Liver (tissue), 9 donors: ENCODE data around the gene PCID2. TPM values are rescaled to one million over a fixed set of nuclear protein-coding genes. Genes with fewer than 3 reads are reported as not detected.
A peak's percentile ranks its signal among the peaks of the same experiment; 100 is the strongest.

Experiments
- DNase-seq: peaks from one replicate; pipeline ENCODE4 v3.0.0-alpha.2; 2017; ENCODE audit warnings: low spot score
- H3K27ac ChIP-seq, 2 donors: one replicate each; pipeline ENCODE4 v1.7.0; 2013; ENCODE audit warnings: inconsistent platforms in 2 of 2, low read length in 2 of 2, control low read depth in 1 of 2, low read depth in 1 of 2, mild to moderate bottlenecking in 1 of 2
- H3K27me3 ChIP-seq, 4 donors: one replicate each; pipeline versions ENCODE4 v1.6.1 to v1.7.0; 2013; ENCODE audit warnings: low read length in 3 of 4, inconsistent platforms in 1 of 4, mild to moderate bottlenecking in 1 of 4, moderate library complexity in 1 of 4; ENCODE audit not compliant: control insufficient read depth in 4 of 4, insufficient read depth in 4 of 4
- H3K36me3 ChIP-seq, 4 donors: one replicate each; pipeline versions ENCODE4 v1.6.1 to v1.7.0; 2013; ENCODE audit warnings: low read length in 3 of 4, mild to moderate bottlenecking in 3 of 4, low read depth in 1 of 4, moderate library complexity in 1 of 4; ENCODE audit not compliant: control insufficient read depth in 4 of 4, insufficient read depth in 3 of 4
- H3K4me1 ChIP-seq, 4 donors: one replicate each; pipeline versions ENCODE4 v1.6.1 to v1.7.0; 2013; ENCODE audit warnings: low read length in 3 of 4, mild to moderate bottlenecking in 3 of 4, moderate library complexity in 1 of 4; ENCODE audit not compliant: control insufficient read depth in 4 of 4, insufficient read depth in 4 of 4
- H3K4me3 ChIP-seq, 3 donors: one replicate each; pipeline versions ENCODE4 v1.6.1 to v1.7.0; 2013; ENCODE audit warnings: low read length in 3 of 3, control low read depth in 1 of 3, low read depth in 1 of 3, mild to moderate bottlenecking in 1 of 3
- H3K9ac ChIP-seq, 2 donors: one replicate each; pipeline ENCODE4 v1.7.0; 2013; ENCODE audit warnings: low read length in 2 of 2, mild to moderate bottlenecking in 2 of 2, moderate library complexity in 2 of 2, control low read depth in 1 of 2, low read depth in 1 of 2
- H3K9me3 ChIP-seq, 4 donors: one replicate each; pipeline versions ENCODE4 v1.6.1 to v1.7.0; 2013; ENCODE audit warnings: low read length in 3 of 4; ENCODE audit not compliant: control insufficient read depth in 4 of 4
- EGR1 ChIP-seq, 2 donors: IDR thresholded peaks; 2 replicates each; pipeline ENCODE4 v1.6.1; 2016 to 2018; ENCODE audit warnings: antibody characterized with exemption in 2 of 2, low read depth in 2 of 2
- FOXA1 ChIP-seq: IDR thresholded peaks from 2 replicates; pipeline ENCODE4 v1.6.1; 2016; ENCODE audit warnings: antibody characterized with exemption
- FOXA2 ChIP-seq: IDR thresholded peaks from 2 replicates; pipeline ENCODE4 v1.6.1; 2016; ENCODE audit warnings: antibody characterized with exemption
- GABPA ChIP-seq, 2 donors: IDR thresholded peaks in 1 of 2; conservative IDR thresholded peaks in 1 of 2; 2 replicates each; pipeline ENCODE4 v1.6.1; 2016; ENCODE audit warnings: antibody characterized with exemption in 2 of 2, mild to moderate bottlenecking in 1 of 2, moderate library complexity in 1 of 2
- HNF4A ChIP-seq, 2 donors: conservative IDR thresholded peaks; 2 replicates each; pipeline ENCODE4 v1.6.1; 2016; ENCODE audit warnings: antibody characterized with exemption in 2 of 2, mild to moderate bottlenecking in 2 of 2
- HNF4G ChIP-seq: IDR thresholded peaks from 2 replicates; pipeline ENCODE4 v1.6.1; 2016; ENCODE audit warnings: antibody characterized with exemption
- JUND ChIP-seq, 2 donors: IDR thresholded peaks; 2 replicates each; pipeline ENCODE4 v1.6.1; 2016; ENCODE audit warnings: antibody characterized with exemption in 2 of 2
- MAX ChIP-seq: IDR thresholded peaks from 2 replicates; pipeline ENCODE4 v1.6.1; 2016; ENCODE audit warnings: antibody characterized with exemption
- RAD21 ChIP-seq, 2 donors: IDR thresholded peaks; 2 replicates each; pipeline ENCODE4 v1.6.1; 2016; ENCODE audit warnings: antibody characterized with exemption in 2 of 2, mild to moderate bottlenecking in 2 of 2
- REST ChIP-seq: IDR thresholded peaks from 2 replicates; pipeline ENCODE4 v1.6.1; 2016; ENCODE audit warnings: antibody characterized with exemption, mild to moderate bottlenecking
- RXRA ChIP-seq, 2 donors: IDR thresholded peaks; 2 replicates each; pipeline ENCODE4 v1.6.1; 2017 to 2018; ENCODE audit warnings: antibody characterized with exemption in 2 of 2, mild to moderate bottlenecking in 1 of 2
- SP1 ChIP-seq: IDR thresholded peaks from 2 replicates; pipeline ENCODE4 v1.6.1; 2018; ENCODE audit warnings: antibody characterized with exemption, mild to moderate bottlenecking
- YY1 ChIP-seq: IDR thresholded peaks from 2 replicates; pipeline ENCODE4 v1.6.1; 2016; ENCODE audit warnings: antibody characterized with exemption, mild to moderate bottlenecking
- ZBTB33 ChIP-seq: IDR thresholded peaks from 2 replicates; pipeline ENCODE4 v1.6.1; 2016; ENCODE audit warnings: antibody characterized with exemption
- WGBS: extraction: QIAGEN DNeasy Blood & Tissue Kit; methylation state at CpG from one replicate; pipeline ENCODE4 v1.1.7; 2013; 5-methylcytosine and 5-hydroxymethylcytosine counted together
- polyA plus RNA-seq, 2 donors: library from polyadenylated mRNA; stranded (reverse) in 1 of 2; unstranded in 1 of 2; fragments of 200-250 nt in 1 of 2; fragments of >200 nt in 1 of 2; fragmentation: Nextera tagmentation in 1 of 2; extraction: Ambion mirVana in 1 of 2; gene quantifications; one replicate each; pipeline versions ENCODE4 v1.2.1 to v1.2.3, GENCODE V29; 2013 to 2015
- total RNA-seq, 2 donors: library from RNA; depleted of rRNA; stranded (reverse); fragments of >200 nt; gene quantifications; one replicate each; pipeline ENCODE4 v1.2.3, GENCODE V29; 2014
- TF ChIP-seq, protein P1 (sequence below): fragments of 150-350 bp; IDR thresholded peaks from 2 replicates; pipeline ENCODE4 v1.5.1; 2017; ENCODE audit warnings: improper control_type of control experiment, low read depth, low read length; ENCODE audit not compliant: missing input control
- donor health status: healthy.
- donor health status: healthy.
- donor health status: healthy.
- donor health status: healthy.
- donor health status: healthy.

PCID2 gene
- total and polyA plus RNA-seq, 4 donors: 13.8 to 39.1 (median 22.7) TPM

DNA sequence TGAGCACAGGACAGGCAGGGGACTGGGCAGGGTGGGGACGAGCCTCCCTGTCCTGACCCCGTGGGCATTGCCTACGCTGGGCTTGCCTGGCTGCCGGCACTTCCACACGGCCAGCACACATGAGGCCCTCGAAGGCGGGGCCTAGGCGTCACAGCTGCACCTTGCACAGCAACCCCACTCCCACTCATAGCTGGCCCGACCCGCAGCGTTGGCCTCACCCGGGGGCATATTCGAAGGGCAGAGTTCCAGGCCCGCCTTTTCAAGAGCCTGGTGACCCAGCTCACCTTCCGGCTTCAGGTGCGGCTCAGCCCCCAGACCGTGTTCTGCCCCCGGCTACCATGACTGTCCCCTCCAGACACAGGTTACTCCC is 66.9 kb downstream of the PCID2 start:
- WGBS: 93% methylated on average over 18 of the region's 18 CpGs
- no peak for DNase-seq

DNA sequence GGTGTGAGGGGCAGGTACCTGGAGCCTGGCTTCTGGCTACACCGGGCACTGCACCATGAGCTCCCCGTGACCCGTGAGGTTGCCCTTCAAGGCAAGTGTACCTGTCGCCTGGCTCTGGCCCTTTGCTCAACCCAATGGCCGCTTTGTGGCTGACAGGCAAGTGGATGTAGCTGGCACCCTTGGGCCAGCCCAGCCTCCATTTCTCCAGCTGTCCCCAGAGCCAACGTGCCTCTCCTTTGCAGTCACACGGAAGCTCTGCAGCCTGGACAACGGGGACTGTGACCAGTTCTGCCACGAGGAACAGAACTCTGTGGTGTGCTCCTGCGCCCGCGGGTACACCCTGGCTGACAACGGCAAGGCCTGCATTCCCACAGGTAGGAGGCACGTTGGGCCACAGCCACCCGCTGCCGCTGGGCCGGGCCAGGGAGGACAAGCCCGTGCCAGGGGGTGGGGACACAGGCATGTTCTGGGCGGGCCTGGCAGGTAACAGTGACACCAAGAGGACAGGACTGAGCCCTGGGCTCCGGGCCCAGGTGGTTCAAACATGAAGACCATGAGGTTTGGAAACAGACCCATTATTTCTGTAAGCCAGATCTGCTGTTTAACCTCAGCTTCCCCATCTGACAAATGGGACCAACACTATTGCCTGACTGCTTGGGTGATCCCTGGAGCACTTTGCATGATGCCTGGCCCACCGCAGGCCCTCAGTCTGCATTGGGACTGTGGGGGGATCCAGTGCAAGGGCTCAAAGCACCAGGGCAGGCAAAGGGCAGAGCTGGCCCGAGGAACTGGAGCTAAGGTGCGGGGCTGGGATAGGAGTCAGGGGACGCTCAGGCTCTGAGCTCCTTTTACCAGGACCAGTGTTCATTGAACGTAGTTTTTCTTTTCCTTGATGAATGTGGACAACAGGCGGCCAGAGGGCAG is 67.5 kb downstream of the PCID2 start:
- no peak overlapping the region for H3K9ac ChIP-seq
- TF ChIP-seq MAX (no peak), GABPA (IDR thresholded peaks at IDR 0.05 in 1 of 2, conservative IDR thresholded peaks at IDR 0.05 in 1 of 2) (no peak), HNF4G (no peak), RAD21 (IDR thresholded peaks at IDR 0.05) (peak in 1 of 2 donors; percentile 23), HNF4A (conservative IDR thresholded peaks at IDR 0.05) (peak in 1 of 2 donors; percentile 3)
- TF ChIP-seq, protein P1, sequence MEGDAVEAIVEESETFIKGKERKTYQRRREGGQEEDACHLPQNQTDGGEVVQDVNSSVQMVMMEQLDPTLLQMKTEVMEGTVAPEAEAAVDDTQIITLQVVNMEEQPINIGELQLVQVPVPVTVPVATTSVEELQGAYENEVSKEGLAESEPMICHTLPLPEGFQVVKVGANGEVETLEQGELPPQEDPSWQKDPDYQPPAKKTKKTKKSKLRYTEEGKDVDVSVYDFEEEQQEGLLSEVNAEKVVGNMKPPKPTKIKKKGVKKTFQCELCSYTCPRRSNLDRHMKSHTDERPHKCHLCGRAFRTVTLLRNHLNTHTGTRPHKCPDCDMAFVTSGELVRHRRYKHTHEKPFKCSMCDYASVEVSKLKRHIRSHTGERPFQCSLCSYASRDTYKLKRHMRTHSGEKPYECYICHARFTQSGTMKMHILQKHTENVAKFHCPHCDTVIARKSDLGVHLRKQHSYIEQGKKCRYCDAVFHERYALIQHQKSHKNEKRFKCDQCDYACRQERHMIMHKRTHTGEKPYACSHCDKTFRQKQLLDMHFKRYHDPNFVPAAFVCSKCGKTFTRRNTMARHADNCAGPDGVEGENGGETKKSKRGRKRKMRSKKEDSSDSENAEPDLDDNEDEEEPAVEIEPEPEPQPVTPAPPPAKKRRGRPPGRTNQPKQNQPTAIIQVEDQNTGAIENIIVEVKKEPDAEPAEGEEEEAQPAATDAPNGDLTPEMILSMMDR: no peak
- WGBS: 86% methylated on average over 26 of the region's 26 CpGs
- no peaks in the 10 kb centered on the region for H3K9me3 ChIP-seq
- DNase-seq: peak; percentile 24
- no peak overlapping the region for H3K4me3 ChIP-seq
- H3K27ac ChIP-seq: peak overlapping the region in 1 of 2 donors; percentile 22
- peaks cover 0 to 19% (median 9%) of the 10 kb centered on the region in 4 donors for H3K36me3 ChIP-seq
- H3K4me1 ChIP-seq: peaks cover 0 to 7% (median 2%) of the 10 kb centered on the region in 4 donors
- H3K27me3 ChIP-seq: no peaks in the 10 kb centered on the region

More for the DNA sequence above, 66.9 kb downstream of the PCID2 start:
- no peak for TF ChIP-seq RAD21 (IDR thresholded peaks at IDR 0.05)
- no peak for TF ChIP-seq EGR1 (IDR thresholded peaks at IDR 0.05; ENCODE audit: low read depth in 2 of 2)
- TF ChIP-seq, protein P1: no peak
- Histone ChIP-seq H3K4me3 (no peak overlapping the region), H3K36me3 (peaks cover 0 to 20% (median 9%) of the 10 kb centered on the region in 4 donors), H3K9ac (no peak overlapping the region), H3K27me3 (no peaks in the 10 kb centered on the region), H3K27ac (peak overlapping the region in 1 of 2 donors; percentile 3), H3K9me3 (no peaks in the 10 kb centered on the region), H3K4me1 (peaks cover 0 to 7% (median 2%) of the 10 kb centered on the region in 4 donors)

- no peaks in the 10 kb centered on the region for H3K27me3 ChIP-seq
- peak overlapping the region in 1 of 2 donors; percentile 65 for H3K9ac ChIP-seq
- DNase-seq: no peak
- H3K27ac ChIP-seq: peak overlapping the region in 1 of 2 donors; percentile 56
- H3K4me1 ChIP-seq: peaks cover 0 to 7% (median 2%) of the 10 kb centered on the region in 4 donors
- no peak overlapping the region for H3K4me3 ChIP-seq
- peaks cover 0 to 18% (median 9%) of the 10 kb centered on the region in 4 donors for H3K36me3 ChIP-seq
- 67% methylated on average over 5 of the region's 5 CpGs for WGBS
- H3K9me3 ChIP-seq: no peaks in the 10 kb centered on the region
- TF ChIP-seq RXRA (IDR thresholded peaks at IDR 0.05) (no peak), SP1 (no peak), ZBTB33 (no peak), REST (no peak), YY1 (no peak), JUND (IDR thresholded peaks at IDR 0.05) (no peak), MAX (no peak), EGR1 (IDR thresholded peaks at IDR 0.05; ENCODE audit: low read depth in 2 of 2) (no peak), FOXA2 (no peak), FOXA1 (no peak)
These were observed 68.9 kb downstream of the PCID2 start for GRCh38 chr13:113139577-113139976.
